BLaER1 treated with 17β-estradiol and CSF1 and Interleukin-3, amounts not matched to agents 10 nM and 100 nM (cell line): ENCODE data around the gene UMODL1.
A peak's percentile ranks its signal among the peaks of the same experiment; 100 is the strongest.

Experiments
- H3K27ac ChIP-seq, 11 experiments: shearing (Covaris generic); formaldehyde crosslinking; 2 replicates each; pipeline ENCODE4 v1.8.1; 2022
- H3K27me3 ChIP-seq, 11 experiments: shearing (Covaris generic); formaldehyde crosslinking; 2 replicates each; pipeline ENCODE4 v1.8.1; 2022
- H3K36me3 ChIP-seq, 11 experiments: shearing (Covaris generic); formaldehyde crosslinking; 2 replicates each; pipeline ENCODE4 v1.8.1; 2022
- H3K4me1 ChIP-seq, 10 experiments: shearing (Covaris generic); formaldehyde crosslinking; 2 replicates each; pipeline ENCODE4 v1.8.1; 2022
- H3K4me2 ChIP-seq, 11 experiments: shearing (Covaris generic); formaldehyde crosslinking; 2 replicates each; pipeline ENCODE4 v1.8.1; 2022
- H3K4me3 ChIP-seq, 10 experiments: shearing (Covaris generic); formaldehyde crosslinking; 2 replicates each; pipeline ENCODE4 v1.8.1; 2022
- H3K9ac ChIP-seq, 11 experiments: shearing (Covaris generic); formaldehyde crosslinking; 2 replicates each; pipeline ENCODE4 v1.8.1; 2022
- H3K9me3 ChIP-seq, 11 experiments: shearing (Covaris generic); formaldehyde crosslinking; replicated peaks in 1 of 11; 2 replicates each; pipeline ENCODE4 v1.8.1; 2022
- H4K20me1 ChIP-seq, 11 experiments: shearing (Covaris generic); formaldehyde crosslinking; 2 replicates each; pipeline ENCODE4 v1.8.1; 2022
- Cebpa-rat ChIP-seq, 11 experiments: shearing (Covaris generic); IDR thresholded peaks; 2 replicates each; pipeline ENCODE4 v1.8.1; 2022

UMODL1 gene

GRCh38 chr21:42038393-42038792 lies 32.7 kb upstream of the UMODL1 start:
- no peaks in the 10 kb centered on the region for H3K36me3 ChIP-seq
- H4K20me1 ChIP-seq = no peaks in the 10 kb centered on the region
- peaks cover 0 to 5% (median 0%) of the 10 kb centered on the region in 11 experiments; a peak in 2 of 22 replicates for H3K9me3 ChIP-seq
- H3K4me3 ChIP-seq = no peak overlapping the region
- peaks cover 5 to 39% (median 18%) of the 10 kb centered on the region in 10 experiments; a peak in 18 of 20 replicates for H3K4me1 ChIP-seq
- no peak overlapping the region for H3K9ac ChIP-seq
- TF ChIP-seq Cebpa-rat (IDR thresholded peaks at IDR 0.05) = no peak
- no peak overlapping the region for H3K27ac ChIP-seq
- no peak overlapping the region for H3K4me2 ChIP-seq
- no peaks in the 10 kb centered on the region for H3K27me3 ChIP-seq

GRCh38 chr21:42038826-42039425 lies 32.2 kb upstream of the UMODL1 start:
- H3K27ac ChIP-seq = no peak overlapping the region
- no peaks in the 10 kb centered on the region for H3K36me3 ChIP-seq
- no peak for TF ChIP-seq Cebpa-rat (IDR thresholded peaks at IDR 0.05)
- no peak overlapping the region for H3K4me3 ChIP-seq
- peak overlapping the region in 7 of 11 experiments; percentile 60 to 85 (median 72); a peak in 11 of 22 replicates for H3K4me2 ChIP-seq
- H3K27me3 ChIP-seq = no peaks in the 10 kb centered on the region
- H3K9ac ChIP-seq = no peak overlapping the region
- H3K9me3 ChIP-seq = peaks cover 0 to 5% (median 0%) of the 10 kb centered on the region in 11 experiments; a peak in 2 of 22 replicates
- H4K20me1 ChIP-seq = no peaks in the 10 kb centered on the region
- peaks cover 5 to 35% (median 18%) of the 10 kb centered on the region in 10 experiments; a peak in 18 of 20 replicates for H3K4me1 ChIP-seq

GRCh38 chr21:42039470-42039901 lies 31.6 kb upstream of the UMODL1 start:
- H3K4me2 ChIP-seq = peak overlapping the region; percentile 6 to 85 (median 67); a peak in 20 of 22 replicates
- H4K20me1 ChIP-seq = no peaks in the 10 kb centered on the region
- peaks cover 5 to 33% (median 18%) of the 10 kb centered on the region in 10 experiments; a peak in 18 of 20 replicates for H3K4me1 ChIP-seq
- peak overlapping the region in 1 of 11 experiments; percentile 25; a peak in 1 of 22 replicates for H3K9ac ChIP-seq
- TF ChIP-seq Cebpa-rat (IDR thresholded peaks at IDR 0.05) = no peak
- peaks cover 0 to 5% (median 0%) of the 10 kb centered on the region in 11 experiments; a peak in 2 of 22 replicates for H3K9me3 ChIP-seq
- H3K27me3 ChIP-seq = no peaks in the 10 kb centered on the region
- no peak overlapping the region for H3K4me3 ChIP-seq
- no peaks in the 10 kb centered on the region for H3K36me3 ChIP-seq
- 0 out of 22 replicates have a peak overlapping the region, but pooled peaks of 2 of the 11 experiments have one; percentile 5 to 18 for H3K27ac ChIP-seq

GRCh38 chr21:42039911-42040351 lies 31.2 kb upstream of the UMODL1 start:
- Histone ChIP-seq H3K9ac (peak overlapping the region in 1 of 11 experiments; percentile 25; a peak in 2 of 22 replicates), H3K27me3 (no peaks in the 10 kb centered on the region), H3K27ac (0 out of 22 replicates have a peak overlapping the region, but pooled peaks of 2 of the 11 experiments have one; percentile 5 to 18), H4K20me1 (no peaks in the 10 kb centered on the region), H3K4me1 (peaks cover 5 to 31% (median 18%) of the 10 kb centered on the region in 10 experiments; a peak in 18 of 20 replicates), H3K4me3 (no peak overlapping the region), H3K36me3 (no peaks in the 10 kb centered on the region), H3K4me2 (peak overlapping the region; percentile 6 to 85 (median 67); a peak in 20 of 22 replicates), H3K9me3 (peaks cover 0 to 5% (median 0%) of the 10 kb centered on the region in 11 experiments; a peak in 2 of 22 replicates)
- no peak for TF ChIP-seq Cebpa-rat (IDR thresholded peaks at IDR 0.05)

- Histone ChIP-seq H3K4me2 (peak overlapping the region; percentile 6 to 85 (median 67); a peak in 20 of 22 replicates), H3K27ac (no peak overlapping the region), H3K36me3 (no peaks in the 10 kb centered on the region), H3K9me3 (peaks cover 0 to 5% (median 0%) of the 10 kb centered on the region in 11 experiments; a peak in 2 of 22 replicates), H3K27me3 (no peaks in the 10 kb centered on the region), H3K9ac (no peak overlapping the region), H3K4me3 (no peak overlapping the region), H3K4me1 (peaks cover 5 to 31% (median 18%) of the 10 kb centered on the region in 10 experiments; a peak in 18 of 20 replicates), H4K20me1 (no peaks in the 10 kb centered on the region)
- TF ChIP-seq Cebpa-rat (IDR thresholded peaks at IDR 0.05) = peak in 4 of 11 experiments; percentile 39 to 57 (median 52); a peak in 6 of 22 replicates
Observed at GRCh38 chr21:42040411-42041180, 30.5 kb upstream of the UMODL1 start.

- Histone ChIP-seq H3K9ac (no peak overlapping the region), H3K27me3 (no peaks in the 10 kb centered on the region), H3K27ac (no peak overlapping the region), H3K4me3 (no peak overlapping the region), H3K4me1 (peaks cover 5 to 31% (median 18%) of the 10 kb centered on the region in 10 experiments; a peak in 18 of 20 replicates), H4K20me1 (no peaks in the 10 kb centered on the region), H3K9me3 (peaks cover 0 to 4% (median 0%) of the 10 kb centered on the region in 11 experiments; a peak in 1 of 22 replicates), H3K36me3 (no peaks in the 10 kb centered on the region), H3K4me2 (no peak overlapping the region)
- no peak for TF ChIP-seq Cebpa-rat (IDR thresholded peaks at IDR 0.05)
Observed at GRCh38 chr21:42041246-42041645, 29.9 kb upstream of the UMODL1 start.

- no peaks in the 10 kb centered on the region for H4K20me1 ChIP-seq
- H3K4me3 ChIP-seq = no peak overlapping the region
- H3K36me3 ChIP-seq = no peaks in the 10 kb centered on the region
- no peak for TF ChIP-seq Cebpa-rat (IDR thresholded peaks at IDR 0.05)
- 0 out of 22 replicates have a peak overlapping the region, but pooled peaks of 1 of the 11 experiments have one; percentile 7 for H3K4me2 ChIP-seq
- no peak overlapping the region for H3K9ac ChIP-seq
- H3K4me1 ChIP-seq = peaks cover 5 to 31% (median 18%) of the 10 kb centered on the region in 10 experiments; a peak in 18 of 20 replicates
- H3K27me3 ChIP-seq = no peaks in the 10 kb centered on the region
- no peak overlapping the region for H3K27ac ChIP-seq
- peaks cover 0 to 4% (median 0%) of the 10 kb centered on the region in 11 experiments; a peak in 1 of 22 replicates for H3K9me3 ChIP-seq
Observed at GRCh38 chr21:42041711-42042110, 29.4 kb upstream of the UMODL1 start.

GRCh38 chr21:42042651-42043050 lies 28.5 kb upstream of the UMODL1 start:
- H3K9me3 ChIP-seq = peaks cover 0 to 4% (median 0%) of the 10 kb centered on the region in 11 experiments; a peak in 1 of 22 replicates
- H3K27me3 ChIP-seq = no peaks in the 10 kb centered on the region
- H4K20me1 ChIP-seq = no peaks in the 10 kb centered on the region
- TF ChIP-seq Cebpa-rat (IDR thresholded peaks at IDR 0.05) = no peak
- no peak overlapping the region for H3K27ac ChIP-seq
- H3K4me1 ChIP-seq = peaks cover 5 to 39% (median 21%) of the 10 kb centered on the region in 10 experiments; a peak in 18 of 20 replicates
- no peak overlapping the region for H3K4me3 ChIP-seq
- H3K36me3 ChIP-seq = no peaks in the 10 kb centered on the region
- no peak overlapping the region for H3K9ac ChIP-seq
- H3K4me2 ChIP-seq = no peak overlapping the region
